LoVo (cell line): ENCODE results near the gene CCDC195.
"Not testable (repeated sequence)": the region's sequence is repeated elsewhere in the genome, so short reads cannot be mapped to it uniquely, and the experiment has no call there.

ENCODE experiments used
- DNase-seq: peaks from one replicate; pipeline ENCODE4 v3.0.0-alpha.2; 2016; ENCODE audit warnings: low spot score

The CCDC195 gene

GRCh38 chr2:224690868-224691267 is 25.3 kb downstream of the CCDC195 start:
- DNase-seq, result no peak

GRCh38 chr2:224689539-224689938 is 26.6 kb downstream of the CCDC195 start:
- no peak for DNase-seq

- DNase-seq, result no peak
These were observed 27.2 kb downstream of the CCDC195 start for GRCh38 chr2:224688997-224689396.

GRCh38 chr2:224687156-224687555 is 29.0 kb downstream of the CCDC195 start:
- DNase-seq, result no peak

- DNase-seq, result no peak
These were observed 31.0 kb downstream of the CCDC195 start for GRCh38 chr2:224685121-224685520.

GRCh38 chr2:224682134-224682533 is 34.0 kb downstream of the CCDC195 start:
- DNase-seq, result no peak

- no peak for DNase-seq
These were observed 44.4 kb downstream of the CCDC195 start for GRCh38 chr2:224671731-224672130.

- no peak for DNase-seq
These were observed 46.0 kb downstream of the CCDC195 start for GRCh38 chr2:224670203-224670602.

GRCh38 chr2:224669449-224669848 is 46.7 kb downstream of the CCDC195 start:
- no peak for DNase-seq

GRCh38 chr2:224668123-224668909 is 47.8 kb downstream of the CCDC195 start:
- no peak for DNase-seq

- no peak for DNase-seq
These were observed 49.1 kb downstream of the CCDC195 start for GRCh38 chr2:224666951-224667553.

GRCh38 chr2:224663322-224663721 is 52.8 kb downstream of the CCDC195 start:
- DNase-seq, result not testable (repeated sequence)

- not testable (repeated sequence) for DNase-seq
These were observed 54.5 kb downstream of the CCDC195 start for GRCh38 chr2:224661708-224662107.

GRCh38 chr2:224659714-224660113 is 56.5 kb downstream of the CCDC195 start:
- DNase-seq, result no peak

GRCh38 chr2:224658780-224659405 is 57.3 kb downstream of the CCDC195 start:
- DNase-seq, result no peak

GRCh38 chr2:224657349-224657748 is 58.8 kb downstream of the CCDC195 start:
- no peak for DNase-seq

GRCh38 chr2:224655006-224655537 is 61.1 kb downstream of the CCDC195 start:
- DNase-seq, result no peak
